Fibroblast of the aortic adventitia (primary cell): ENCODE results near the gene PSAP. TPM values are rescaled to one million over a fixed set of nuclear protein-coding genes. Genes with fewer than 3 reads are reported as not detected.

Experiments used
- DNase-seq: peaks from one replicate; pipeline ENCODE4 v3.0.0-alpha.2; 2010; ENCODE audit warnings: low read depth
- H3K4me3 ChIP-seq: 2 replicates; pipeline ENCODE4 v1.5.1; 2011; ENCODE audit warnings: low read depth, mild to moderate bottlenecking, control low read depth, low read length, moderate library complexity
- total RNA-seq: library from RNA; depleted of rRNA; stranded (reverse); fragments of >200 nt; gene quantifications from 2 replicates; pipeline ENCODE4 v1.2.3, GENCODE V29; 2012; ENCODE audit warnings: low replicate concordance
- TF ChIP-seq, protein P1 (sequence below): IDR thresholded peaks from 2 replicates; pipeline ENCODE4 v1.5.1; 2011; ENCODE audit warnings: mild to moderate bottlenecking, low read length, control low read depth, inconsistent platforms; ENCODE audit not compliant: insufficient read depth

Gene PSAP
- total RNA-seq, 1 donor: 615 TPM

DNA sequence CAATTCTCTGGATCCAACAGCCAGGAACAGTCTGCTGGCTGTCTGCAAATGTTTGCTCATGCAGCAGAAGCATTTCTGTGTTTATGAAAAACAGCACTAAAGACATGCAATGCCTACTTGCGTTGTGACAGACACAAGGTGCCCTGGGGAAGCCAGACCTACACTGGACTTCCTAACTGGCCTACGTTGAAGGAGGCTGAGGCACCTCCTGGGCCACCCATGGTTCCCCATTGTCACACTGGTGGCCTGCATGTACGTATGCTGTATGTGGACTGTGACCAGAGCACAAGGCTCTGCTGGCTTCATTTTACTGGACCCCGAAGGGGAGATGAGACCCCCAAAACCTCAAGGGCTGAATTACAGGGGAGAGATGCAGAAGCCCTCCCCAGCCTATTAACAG lies 27.7 kb downstream of the PSAP start:
- TF ChIP-seq, protein P1, sequence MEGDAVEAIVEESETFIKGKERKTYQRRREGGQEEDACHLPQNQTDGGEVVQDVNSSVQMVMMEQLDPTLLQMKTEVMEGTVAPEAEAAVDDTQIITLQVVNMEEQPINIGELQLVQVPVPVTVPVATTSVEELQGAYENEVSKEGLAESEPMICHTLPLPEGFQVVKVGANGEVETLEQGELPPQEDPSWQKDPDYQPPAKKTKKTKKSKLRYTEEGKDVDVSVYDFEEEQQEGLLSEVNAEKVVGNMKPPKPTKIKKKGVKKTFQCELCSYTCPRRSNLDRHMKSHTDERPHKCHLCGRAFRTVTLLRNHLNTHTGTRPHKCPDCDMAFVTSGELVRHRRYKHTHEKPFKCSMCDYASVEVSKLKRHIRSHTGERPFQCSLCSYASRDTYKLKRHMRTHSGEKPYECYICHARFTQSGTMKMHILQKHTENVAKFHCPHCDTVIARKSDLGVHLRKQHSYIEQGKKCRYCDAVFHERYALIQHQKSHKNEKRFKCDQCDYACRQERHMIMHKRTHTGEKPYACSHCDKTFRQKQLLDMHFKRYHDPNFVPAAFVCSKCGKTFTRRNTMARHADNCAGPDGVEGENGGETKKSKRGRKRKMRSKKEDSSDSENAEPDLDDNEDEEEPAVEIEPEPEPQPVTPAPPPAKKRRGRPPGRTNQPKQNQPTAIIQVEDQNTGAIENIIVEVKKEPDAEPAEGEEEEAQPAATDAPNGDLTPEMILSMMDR: no peak
- no peak overlapping the region for H3K4me3 ChIP-seq
- DNase-seq: no peak

DNA sequence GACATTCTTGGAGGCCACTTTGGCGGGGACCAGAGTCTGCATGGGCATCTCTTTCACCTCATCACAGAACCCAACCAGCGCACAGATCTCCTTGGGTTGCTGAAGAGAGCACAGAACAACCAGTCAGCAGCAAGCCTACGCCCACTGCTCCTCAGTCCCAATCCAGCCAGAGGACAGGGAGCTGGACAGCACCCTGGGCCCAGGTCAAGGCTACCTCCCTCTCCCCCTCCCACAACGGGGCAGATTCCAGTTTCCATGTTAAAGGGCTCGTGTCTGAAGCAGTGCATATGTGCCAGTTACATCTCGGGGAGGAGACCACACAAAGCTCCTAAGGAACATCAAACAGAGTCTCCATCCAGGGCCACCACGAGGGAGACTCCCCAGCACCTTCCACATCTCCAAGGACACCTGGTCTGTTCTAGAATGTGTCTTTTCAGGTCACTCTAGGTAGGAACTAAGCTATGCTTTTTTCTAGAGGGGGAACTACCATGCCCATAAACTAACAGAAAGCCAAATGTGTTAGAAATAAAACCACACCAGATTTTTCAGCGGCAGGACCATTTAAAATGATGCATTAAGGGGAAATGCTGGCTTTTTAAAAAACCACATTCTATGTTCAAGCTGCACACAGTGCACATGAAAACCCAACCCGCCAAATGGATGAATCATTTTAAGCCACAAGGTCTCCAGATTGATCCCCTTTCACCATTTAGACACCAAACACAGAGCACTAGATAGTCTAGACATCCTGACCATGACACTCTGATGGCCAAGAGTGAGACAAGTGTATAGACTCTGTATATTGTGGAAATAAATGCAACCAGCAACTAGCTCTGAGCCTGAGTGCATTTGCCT lies 28.9 kb downstream of the PSAP start:
- no peak for DNase-seq
- no peak overlapping the region for H3K4me3 ChIP-seq
- TF ChIP-seq, protein P1: no peak

DNA sequence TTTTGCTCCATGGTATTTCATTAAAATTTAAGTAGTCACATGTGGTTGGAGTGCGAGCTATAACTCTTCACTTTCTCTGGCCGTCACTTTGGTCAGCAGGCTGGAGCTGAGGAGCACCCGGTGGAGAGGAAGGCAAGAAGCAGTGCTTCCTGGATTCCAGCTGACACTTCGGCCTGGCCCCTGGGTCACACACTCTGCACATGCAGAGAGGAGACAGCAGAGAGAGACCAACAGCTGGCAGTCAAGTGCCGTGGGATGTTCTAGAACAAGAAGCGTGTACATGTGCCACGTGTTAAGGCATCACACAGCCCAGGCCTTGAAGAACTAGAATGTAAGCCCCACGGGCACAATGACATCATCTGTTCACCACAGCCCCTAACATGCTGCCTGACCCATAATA lies 30.1 kb downstream of the PSAP start:
- TF ChIP-seq, protein P1: no peak
- no peak for DNase-seq
- H3K4me3 ChIP-seq: no peak overlapping the region

DNA sequence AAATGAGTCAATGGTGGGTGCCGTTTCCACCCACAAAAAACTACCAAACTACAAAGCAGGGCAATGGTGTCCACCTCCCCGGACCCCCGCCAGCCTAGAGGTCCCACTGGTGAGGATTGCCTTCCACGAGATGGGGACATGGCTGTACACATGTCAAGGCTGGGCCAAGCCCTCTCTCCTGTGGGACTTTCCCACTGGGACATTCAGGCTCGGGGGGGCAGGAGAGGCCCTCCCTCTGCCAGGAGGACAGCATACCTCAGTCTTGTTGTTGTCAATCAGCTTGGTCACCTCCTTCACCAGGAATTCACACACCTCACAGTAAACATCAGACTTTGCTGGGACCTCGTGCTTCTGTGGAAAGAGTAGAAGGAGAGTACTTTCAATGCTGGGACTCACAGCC lies 31.1 kb downstream of the PSAP start:
- TF ChIP-seq, protein P1: no peak
- DNase-seq: no peak

DNA sequence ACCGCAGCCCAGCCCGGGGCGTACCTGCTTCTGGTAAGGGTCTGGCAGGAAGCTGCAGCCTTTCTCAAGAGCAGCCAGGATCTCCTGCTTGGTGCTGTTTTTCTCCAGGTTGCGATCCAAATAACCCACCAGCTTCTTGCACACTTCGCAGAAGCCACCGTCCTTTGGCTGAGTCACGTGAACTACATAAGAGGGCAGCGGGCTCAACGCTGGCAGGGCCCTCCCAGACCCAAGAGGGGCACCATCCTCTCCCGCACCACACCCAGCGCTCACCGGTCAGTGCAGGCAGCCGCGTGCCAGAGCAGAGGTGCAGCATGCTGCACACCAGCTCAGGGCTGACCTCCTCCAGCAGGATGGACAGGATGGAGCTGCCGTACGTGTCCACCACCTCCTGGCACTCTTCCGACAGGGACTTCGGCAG lies 31.6 kb downstream of the PSAP start:
- TF ChIP-seq, protein P1: no peak
- no peak overlapping the region for H3K4me3 ChIP-seq
- no peak for DNase-seq

More for the DNA sequence above, 31.1 kb downstream of the PSAP start:
- no peak overlapping the region for H3K4me3 ChIP-seq

DNA sequence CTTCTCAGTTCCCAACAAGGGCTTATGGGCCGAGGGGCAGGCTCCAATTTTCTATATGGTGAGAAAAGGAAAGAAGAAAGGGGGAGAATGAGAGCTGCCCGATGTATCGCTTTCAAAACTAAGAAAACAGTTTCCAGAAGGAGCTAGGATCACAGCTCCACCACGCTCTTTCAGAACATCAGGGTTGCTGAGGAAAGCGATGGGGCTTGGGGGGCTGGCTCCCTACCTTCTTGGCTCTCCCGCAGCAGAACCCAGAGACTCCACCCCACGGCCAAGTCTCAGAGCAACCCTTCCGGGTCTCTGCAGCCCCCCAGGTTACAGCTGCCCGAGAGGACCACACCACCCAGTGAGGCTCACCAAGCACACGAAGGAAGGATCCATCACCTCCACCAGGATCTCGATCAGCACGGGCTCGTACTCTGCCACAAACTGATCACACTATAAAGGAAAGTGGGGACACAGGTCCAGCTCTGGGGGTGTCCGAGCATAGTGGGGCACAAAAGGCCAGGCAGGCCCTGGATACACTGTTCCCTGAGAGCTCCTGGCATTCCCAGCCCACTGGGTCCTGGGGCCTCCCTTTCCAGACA lies 32.3 kb downstream of the PSAP start:
- TF ChIP-seq, protein P1: no peak
- no peak for DNase-seq

More for the DNA sequence above, 32.3 kb downstream of the PSAP start:
- H3K4me3 ChIP-seq: no peak overlapping the region
